Stimulated activated CD8-positive, alpha-beta memory T cell treated with anti-CD3 and anti-CD28 coated beads, Interleukin-15, amount 100 ng/mL, for 48 hours (primary cell): ENCODE measurements around the gene BTRC.

Experiments
- DNase-seq, 2 donors: peaks; one replicate each; pipeline ENCODE4 v3.0.0-alpha.2; 2020; ENCODE audit warnings: low read depth in 2 of 2

The BTRC gene

GRCh38 chr10:101484175-101484745, 130.3 kb downstream of the BTRC start:
- no peak for DNase-seq

- no peak for DNase-seq
These were observed 131.2 kb downstream of the BTRC start for GRCh38 chr10:101485207-101485606.

- DNase-seq, result no peak
These were observed 132.0 kb downstream of the BTRC start for GRCh38 chr10:101485681-101486554.

- no peak for DNase-seq
These were observed 133.4 kb downstream of the BTRC start for GRCh38 chr10:101487399-101487798.

GRCh38 chr10:101489355-101489754, 135.4 kb downstream of the BTRC start:
- no peak for DNase-seq

GRCh38 chr10:101490026-101490425, 136.1 kb downstream of the BTRC start:
- no peak for DNase-seq

GRCh38 chr10:101492205-101492604, 138.2 kb downstream of the BTRC start:
- DNase-seq, result no peak

GRCh38 chr10:101492814-101493213, 138.8 kb downstream of the BTRC start:
- no peak for DNase-seq

GRCh38 chr10:101493249-101493648, 139.3 kb downstream of the BTRC start:
- DNase-seq, result no peak

- no peak for DNase-seq
These were observed 139.9 kb downstream of the BTRC start for GRCh38 chr10:101493782-101494281.

- no peak for DNase-seq
These were observed 140.7 kb downstream of the BTRC start for GRCh38 chr10:101494650-101495049.

GRCh38 chr10:101495324-101495925, 141.5 kb downstream of the BTRC start:
- DNase-seq, result no peak

GRCh38 chr10:101504438-101504837, 150.5 kb downstream of the BTRC start:
- no peak for DNase-seq

GRCh38 chr10:101506829-101507661, 153.1 kb downstream of the BTRC start:
- no peak for DNase-seq

GRCh38 chr10:101507828-101508227, 153.9 kb downstream of the BTRC start:
- DNase-seq, result no peak

GRCh38 chr10:101511938-101512337, 158.0 kb downstream of the BTRC start:
- DNase-seq, result no peak

- no peak for DNase-seq
These were observed 158.8 kb downstream of the BTRC start for GRCh38 chr10:101512738-101513137.

GRCh38 chr10:101513733-101514132, 159.8 kb downstream of the BTRC start:
- no peak for DNase-seq

GRCh38 chr10:101525848-101526247, 171.9 kb downstream of the BTRC start:
- DNase-seq, result no peak

- DNase-seq, result no peak
These were observed 175.2 kb downstream of the BTRC start for GRCh38 chr10:101529207-101529606.

- DNase-seq, result no peak
These were observed 176.0 kb downstream of the BTRC start for GRCh38 chr10:101529725-101530553.
